Measurements from ENCODE around the gene CYP26A1.

The CYP26A1 gene

DNA sequence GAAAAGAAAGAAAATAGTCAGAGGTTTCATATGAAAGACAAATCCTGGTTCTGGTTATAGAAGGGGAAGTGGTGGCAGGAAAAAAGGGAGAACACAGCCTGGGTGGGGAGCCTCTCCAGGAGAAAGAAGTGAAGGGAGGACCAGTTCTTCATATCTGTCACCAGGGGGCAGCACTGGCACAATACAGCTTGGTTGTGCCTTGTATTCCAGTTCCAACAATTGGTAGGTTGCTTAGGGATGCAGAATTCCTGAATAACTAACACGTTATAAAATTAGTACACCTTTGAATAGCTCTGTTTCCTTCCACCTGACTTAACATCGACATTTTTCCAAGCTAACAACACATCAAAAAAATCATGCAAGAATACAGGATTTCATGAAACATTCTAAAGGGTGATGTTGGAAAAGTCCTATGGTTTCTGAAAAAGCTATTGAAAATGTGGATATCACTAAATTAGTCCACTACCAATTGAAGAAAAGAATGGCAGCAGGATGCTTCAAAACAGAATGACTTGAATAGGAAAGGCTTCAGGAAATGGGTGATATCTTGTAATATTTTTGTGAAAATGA, 52.9 kb downstream of the CYP26A1 start:
- DNase-seq, result no peak

All from NCI-H774 (cell line).